ENCODE results near the gene ANXA4. TPM values are rescaled to one million over a fixed set of nuclear protein-coding genes. Genes with fewer than 3 reads are reported as not detected.
"Not testable (repeated sequence)": the region's sequence is repeated elsewhere in the genome, so short reads cannot be mapped to it uniquely, and the experiment has no call there.

ANXA4 gene
- polyA plus RNA-seq, 1 experiment: 133 TPM

- H3K27me3 ChIP-seq (ENCODE audit: control insufficient read depth, insufficient read depth, low read length): no peaks in the 10 kb centered on the region
- POLR2A ChIA-PET: interaction anchor here (0.6 kb wide), 1 partner anchor 28 kb away, joined by 7 read pairs; no protein-coding TSS in a partner anchor
- CTCF ChIA-PET: interaction anchor here (0.6 to 3.5 kb wide), 5 partner anchors 9 to 83 kb away, joined by 4 to 27 read pairs (median 4); no protein-coding TSS in a partner anchor
- no peak overlapping the region for H3K4me3 ChIP-seq (ENCODE audit: low read depth, low read length)
- TF ChIP-seq, protein P1, sequence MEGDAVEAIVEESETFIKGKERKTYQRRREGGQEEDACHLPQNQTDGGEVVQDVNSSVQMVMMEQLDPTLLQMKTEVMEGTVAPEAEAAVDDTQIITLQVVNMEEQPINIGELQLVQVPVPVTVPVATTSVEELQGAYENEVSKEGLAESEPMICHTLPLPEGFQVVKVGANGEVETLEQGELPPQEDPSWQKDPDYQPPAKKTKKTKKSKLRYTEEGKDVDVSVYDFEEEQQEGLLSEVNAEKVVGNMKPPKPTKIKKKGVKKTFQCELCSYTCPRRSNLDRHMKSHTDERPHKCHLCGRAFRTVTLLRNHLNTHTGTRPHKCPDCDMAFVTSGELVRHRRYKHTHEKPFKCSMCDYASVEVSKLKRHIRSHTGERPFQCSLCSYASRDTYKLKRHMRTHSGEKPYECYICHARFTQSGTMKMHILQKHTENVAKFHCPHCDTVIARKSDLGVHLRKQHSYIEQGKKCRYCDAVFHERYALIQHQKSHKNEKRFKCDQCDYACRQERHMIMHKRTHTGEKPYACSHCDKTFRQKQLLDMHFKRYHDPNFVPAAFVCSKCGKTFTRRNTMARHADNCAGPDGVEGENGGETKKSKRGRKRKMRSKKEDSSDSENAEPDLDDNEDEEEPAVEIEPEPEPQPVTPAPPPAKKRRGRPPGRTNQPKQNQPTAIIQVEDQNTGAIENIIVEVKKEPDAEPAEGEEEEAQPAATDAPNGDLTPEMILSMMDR (IDR thresholded peaks at IDR 0.05; ENCODE audit: insufficient read depth, low read depth, low read length): no peak
- H3K36me3 ChIP-seq (ENCODE audit: control insufficient read depth, insufficient read depth, low read length): no peaks in the 10 kb centered on the region
- DNase-seq (ENCODE audit: low read depth): no peak
These were observed 8.4 kb upstream of the ANXA4 start for GRCh38 chr2:69733342-69734034.

DNA sequence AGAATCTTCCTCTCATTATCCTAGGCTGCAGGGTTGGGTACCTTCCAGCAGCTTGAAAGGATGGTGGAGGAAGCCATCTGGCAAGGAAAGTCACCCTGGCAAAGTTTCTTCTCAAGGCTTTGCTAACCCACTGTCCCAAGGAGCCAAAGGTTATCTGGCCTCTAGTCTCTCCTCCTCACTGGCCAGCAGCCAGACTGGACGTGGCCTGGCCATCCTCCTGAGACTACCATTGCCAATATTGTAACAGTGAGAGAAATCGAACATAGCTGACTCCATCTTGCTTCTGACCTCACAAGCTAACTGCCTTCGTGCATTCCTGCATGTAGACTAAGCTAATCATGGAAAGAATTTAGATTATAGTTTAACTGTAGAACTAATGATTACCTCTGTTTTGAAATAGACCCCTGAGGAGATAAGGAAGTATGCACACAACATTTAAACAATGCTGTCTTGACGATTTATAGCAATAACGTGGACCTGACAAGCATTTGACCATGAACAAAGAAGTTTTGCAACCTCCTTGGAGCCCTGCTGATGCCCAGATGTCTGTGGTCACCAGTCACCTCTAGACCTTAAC, 7.8 kb upstream of the ANXA4 start:
- Histone ChIP-seq H3K36me3 (ENCODE audit: control insufficient read depth, insufficient read depth, low read length) (no peaks in the 10 kb centered on the region), H3K27me3 (ENCODE audit: control insufficient read depth, insufficient read depth, low read length) (no peaks in the 10 kb centered on the region), H3K4me3 (ENCODE audit: low read depth, low read length) (no peak overlapping the region)
- no peak for DNase-seq (ENCODE audit: low read depth)
- ChIA-PET POLR2A (no interaction called here), CTCF (interaction anchor here (1.1 to 3.5 kb wide), 6 partner anchors 9 to 191 kb away, joined by 3 to 27 read pairs (median 4); no protein-coding TSS in a partner anchor)
- TF ChIP-seq, protein P1 (IDR thresholded peaks at IDR 0.05; ENCODE audit: insufficient read depth, low read depth, low read length): no peak

- TF ChIP-seq, protein P1 (IDR thresholded peaks at IDR 0.05; ENCODE audit: insufficient read depth, low read depth, low read length): no peak
- ChIA-PET CTCF (interaction anchor here (0.6 to 3.5 kb wide), 6 partner anchors 10 to 192 kb away, joined by 3 to 27 read pairs (median 4); no protein-coding TSS in a partner anchor), POLR2A (no interaction called here)
- Histone ChIP-seq H3K4me3 (ENCODE audit: low read depth, low read length) (no peak overlapping the region), H3K36me3 (ENCODE audit: control insufficient read depth, insufficient read depth, low read length) (no peaks in the 10 kb centered on the region), H3K27me3 (ENCODE audit: control insufficient read depth, insufficient read depth, low read length) (no peaks in the 10 kb centered on the region)
- no peak for DNase-seq (ENCODE audit: low read depth)
These were observed 6.9 kb upstream of the ANXA4 start for GRCh38 chr2:69734854-69735544.

GRCh38 chr2:69735686-69736085, 6.2 kb upstream of the ANXA4 start:
- TF ChIP-seq, protein P1 (IDR thresholded peaks at IDR 0.05; ENCODE audit: insufficient read depth, low read depth, low read length): no peak
- H3K27me3 ChIP-seq (ENCODE audit: control insufficient read depth, insufficient read depth, low read length): no peaks in the 10 kb centered on the region
- no peak for DNase-seq (ENCODE audit: low read depth)
- CTCF ChIA-PET: interaction anchor here (0.6 to 3.5 kb wide), 4 partner anchors 9 to 81 kb away, joined by 3 to 27 read pairs (median 6); no protein-coding TSS in a partner anchor
- H3K4me3 ChIP-seq (ENCODE audit: low read depth, low read length): no peak overlapping the region
- POLR2A ChIA-PET: no interaction called here
- no peaks in the 10 kb centered on the region for H3K36me3 ChIP-seq (ENCODE audit: control insufficient read depth, insufficient read depth, low read length)

DNA sequence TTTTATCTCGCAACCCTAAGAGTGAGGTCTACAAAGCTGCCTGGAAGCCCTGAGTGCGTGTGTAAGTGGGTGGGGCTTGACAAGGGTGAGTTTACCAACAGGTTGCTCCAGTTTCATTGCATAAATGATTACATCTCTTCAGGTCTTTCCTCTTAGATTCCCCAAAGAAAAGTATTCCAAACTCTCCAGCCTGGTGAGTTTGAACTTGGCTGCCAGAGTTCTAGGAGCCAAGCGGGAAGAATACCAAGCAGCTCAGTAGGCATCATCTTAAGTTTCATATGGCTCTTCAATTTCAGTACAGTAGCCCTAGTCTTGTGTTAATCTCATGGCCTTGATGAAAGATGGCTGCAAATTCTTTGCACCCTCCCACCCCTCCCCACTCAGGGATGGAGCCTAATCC, 3.8 kb upstream of the ANXA4 start:
- H3K4me3 ChIP-seq (ENCODE audit: low read depth, low read length); H3K27me3 ChIP-seq (ENCODE audit: control insufficient read depth, insufficient read depth, low read length); POLR2A ChIA-PET; DNase-seq (ENCODE audit: low read depth); H3K36me3 ChIP-seq (ENCODE audit: control insufficient read depth, insufficient read depth, low read length): not testable (repeated sequence)
- CTCF ChIA-PET: interaction anchor here (1.6 kb wide), 1 partner anchor 13 kb away, joined by 7 read pairs; no protein-coding TSS in a partner anchor
